Endothelial cell of umbilical vein (primary cell): ENCODE data around the gene SSTR5. TPM values are rescaled to one million over a fixed set of nuclear protein-coding genes. Genes with fewer than 3 reads are reported as not detected.

Source experiments
- BruUV-seq: library from RNA; stranded (reverse); fragments of 400-500 nt; replicated peaks from 2 replicates; lab custom pipeline; 2021; lab: Mats Ljungman, UMichigan
- CTCF ChIA-PET: fragments of 300-600, 350-600 bp; sonication (Branson Sonifier 250); formaldehyde crosslinking; loops from one replicate; lab custom pipeline; 2021; ENCODE audit warnings: antibody characterized with exemption, inconsistent platforms; lab: Charles Lee
- POLR2A ChIA-PET: fragments of 300-600, 350-600 bp; sonication (Branson Sonifier 250); formaldehyde crosslinking; loops from one replicate; lab custom pipeline; 2021; ENCODE audit warnings: antibody characterized with exemption, inconsistent platforms; lab: Charles Lee
- DNase-seq: peaks from one replicate; pipeline ENCODE4 v3.0.0-alpha.2; 2011; ENCODE audit warnings: low read depth, low spot score
- FAIRE-seq: peaks from 2 replicates; lab custom pipeline; 2011; peaks lifted over from hg19 to GRCh38; lab: Jason Lieb, UNC
- H2AFZ ChIP-seq: 2 replicates; pipeline ENCODE4 v1.6.0; 2012; ENCODE audit warnings: low read depth, low read length, control low read depth, inconsistent platforms
- H3K27ac ChIP-seq: 2 replicates; pipeline ENCODE4 v1.5.1; 2011; ENCODE audit warnings: low read depth, mild to moderate bottlenecking, control low read depth, low read length, moderate library complexity; ENCODE audit not compliant: insufficient read depth
- H3K27me3 ChIP-seq, 2 experiments: 2 replicates each; pipeline versions ENCODE4 v1.6.0 to v1.6.1; 2011; ENCODE audit warnings: low read length in 2 of 2, mixed read lengths in 1 of 2; ENCODE audit not compliant: control insufficient read depth in 2 of 2, insufficient read depth in 2 of 2
- H3K36me3 ChIP-seq, 2 experiments: 2 replicates in 1 of 2; 3 replicates in 1 of 2; pipeline ENCODE4 v1.5.1; 2011; ENCODE audit warnings: low read length in 2 of 2, mild to moderate bottlenecking in 1 of 2, moderate library complexity in 1 of 2; ENCODE audit not compliant: control insufficient read depth in 2 of 2, insufficient read depth in 2 of 2; ENCODE audit errors: extremely low read depth in 1 of 2
- H3K4me1 ChIP-seq: 3 replicates; pipeline ENCODE4 v1.5.1; 2011; ENCODE audit warnings: mild to moderate bottlenecking, low read length; ENCODE audit not compliant: control insufficient read depth, insufficient read depth; ENCODE audit errors: extremely low read depth
- H3K4me2 ChIP-seq: 2 replicates; pipeline ENCODE4 v1.6.1; 2011; ENCODE audit warnings: low read length, control low read depth, mixed read lengths; ENCODE audit not compliant: insufficient read depth
- H3K4me3 ChIP-seq, 3 experiments: fragments of 200-600 bp in 1 of 3; sonication (generic), shearing (Covaris generic) in 1 of 3; replicated peaks in 1 of 3; 2 replicates each; pipeline ENCODE4 v1.5.1; 2011 to 2016; ENCODE audit warnings: control low read depth in 3 of 3, low read length in 3 of 3, mild to moderate bottlenecking in 2 of 3, inconsistent platforms in 1 of 3, low read depth in 1 of 3, moderate library complexity in 1 of 3; ENCODE audit not compliant: insufficient read depth in 1 of 3
- H3K79me2 ChIP-seq: 2 replicates; pipeline ENCODE4 v1.6.0; 2012; ENCODE audit warnings: low read length, inconsistent platforms; ENCODE audit not compliant: control insufficient read depth, insufficient read depth
- H3K9ac ChIP-seq: replicated peaks from 2 replicates; pipeline ENCODE3; 2011; ENCODE audit warnings: low read length, control low read depth; ENCODE audit not compliant: insufficient read depth; ENCODE audit errors: extremely low read depth
- H3K9me1 ChIP-seq: replicated peaks from 3 replicates; pipeline ENCODE4 v1.6.0; 2011; ENCODE audit warnings: mild to moderate bottlenecking, low read length; ENCODE audit not compliant: control insufficient read depth, insufficient read depth; ENCODE audit errors: extremely low read depth
- H3K9me3 ChIP-seq: replicated peaks from 2 replicates; pipeline ENCODE4 v1.5.1; 2012; ENCODE audit warnings: low read length, inconsistent platforms; ENCODE audit not compliant: control insufficient read depth, insufficient read depth
- H4K20me1 ChIP-seq: replicated peaks from 2 replicates; pipeline ENCODE3; 2011; ENCODE audit warnings: mild to moderate bottlenecking, low read length; ENCODE audit not compliant: control insufficient read depth, insufficient read depth; ENCODE audit errors: extremely low read depth
- EZH2 ChIP-seq: IDR thresholded peaks from 2 replicates; pipeline ENCODE4 v1.6.1; 2012; ENCODE audit warnings: borderline replicate concordance, low read depth, mild to moderate bottlenecking, moderate library complexity, low read length, inconsistent platforms; ENCODE audit not compliant: severe bottlenecking
- FOS ChIP-seq: IDR thresholded peaks from 2 replicates; pipeline ENCODE4 v1.6.1; 2011; ENCODE audit warnings: mild to moderate bottlenecking, low read length, moderate library complexity, borderline replicate concordance; ENCODE audit not compliant: insufficient read depth
- GATA2 ChIP-seq: IDR thresholded peaks from 2 replicates; pipeline ENCODE4 v1.7.0; 2011; ENCODE audit warnings: low read depth, mild to moderate bottlenecking, moderate library complexity, mixed read lengths, low read length; ENCODE audit not compliant: insufficient read length, insufficient read depth
- JUN ChIP-seq: IDR thresholded peaks from 2 replicates; pipeline ENCODE4 v1.6.1; 2011; ENCODE audit warnings: borderline replicate concordance, low read depth; ENCODE audit not compliant: insufficient read length, insufficient read depth
- MAX ChIP-seq: IDR thresholded peaks from 2 replicates; pipeline ENCODE4 v1.6.1; 2011; ENCODE audit not compliant: insufficient read depth, insufficient read length
- MYC ChIP-seq: IDR thresholded peaks from one replicate; pipeline ENCODE4 v1.6.1; 2011; ENCODE audit warnings: mild to moderate bottlenecking, low read depth, low read length
- POLR2A ChIP-seq: IDR thresholded peaks from 2 replicates; pipeline ENCODE4 v1.6.1; 2012; ENCODE audit warnings: low read depth, mild to moderate bottlenecking, control low read depth, low read length
- POLR2AphosphoS5 ChIP-seq: IDR thresholded peaks from 2 replicates; pipeline ENCODE4 v1.6.1; 2012; ENCODE audit warnings: low read depth, mild to moderate bottlenecking, control low read depth, low read length, moderate library complexity; ENCODE audit not compliant: insufficient read depth
- dilution Hi-C: fragments of 300-500 bp; cut with MboI; formaldehyde crosslinking; loops from one replicate; pipeline ENCODE4 v1.15.0; 2019; ENCODE audit warnings: low sequenced_read_pairs; ENCODE audit not compliant: extremely low pct_ligation_motif_present
- intact Hi-C: fragments of 100-400 bp; cut with micrococcal nuclease; formaldehyde crosslinking; loops from one replicate; pipeline ENCODE4 v1.10.0; 2022
- polyA plus RNA-seq, 4 experiments: library from polyadenylated mRNA; depleted of rRNA in 3 of 4; stranded (reverse) in 3 of 4; unstranded in 1 of 4; fragments of >200 nt; gene quantifications; 2 replicates each; pipeline versions ENCODE4 v1.2.1 to v1.2.3, GENCODE V29; 2011 to 2012; ENCODE audit warnings: missing spikeins in 1 of 4
- total RNA-seq: library from RNA; stranded (reverse); gene quantifications from 2 replicates; pipeline ENCODE4 v1.2.3, GENCODE V29; 2021
- TF ChIP-seq, protein P1 (sequence below), 2 donors: IDR thresholded peaks; 1 replicate in 1 of 2; 2 replicates in 1 of 2; pipeline ENCODE4 v1.5.1; 2011; ENCODE audit warnings: low read length in 2 of 2, mild to moderate bottlenecking in 2 of 2, moderate library complexity in 2 of 2, control low read depth in 1 of 2, inconsistent platforms in 1 of 2, low read depth in 1 of 2; ENCODE audit not compliant: insufficient read depth in 1 of 2; ENCODE audit errors: extremely low read depth in 1 of 2

SSTR5 gene
- total and polyA plus RNA-seq, 2 donors (not counting 3 experiments of a cell fraction or from before 2014, with no cell fraction given) = 0.24 to 0.52 TPM

DNA sequence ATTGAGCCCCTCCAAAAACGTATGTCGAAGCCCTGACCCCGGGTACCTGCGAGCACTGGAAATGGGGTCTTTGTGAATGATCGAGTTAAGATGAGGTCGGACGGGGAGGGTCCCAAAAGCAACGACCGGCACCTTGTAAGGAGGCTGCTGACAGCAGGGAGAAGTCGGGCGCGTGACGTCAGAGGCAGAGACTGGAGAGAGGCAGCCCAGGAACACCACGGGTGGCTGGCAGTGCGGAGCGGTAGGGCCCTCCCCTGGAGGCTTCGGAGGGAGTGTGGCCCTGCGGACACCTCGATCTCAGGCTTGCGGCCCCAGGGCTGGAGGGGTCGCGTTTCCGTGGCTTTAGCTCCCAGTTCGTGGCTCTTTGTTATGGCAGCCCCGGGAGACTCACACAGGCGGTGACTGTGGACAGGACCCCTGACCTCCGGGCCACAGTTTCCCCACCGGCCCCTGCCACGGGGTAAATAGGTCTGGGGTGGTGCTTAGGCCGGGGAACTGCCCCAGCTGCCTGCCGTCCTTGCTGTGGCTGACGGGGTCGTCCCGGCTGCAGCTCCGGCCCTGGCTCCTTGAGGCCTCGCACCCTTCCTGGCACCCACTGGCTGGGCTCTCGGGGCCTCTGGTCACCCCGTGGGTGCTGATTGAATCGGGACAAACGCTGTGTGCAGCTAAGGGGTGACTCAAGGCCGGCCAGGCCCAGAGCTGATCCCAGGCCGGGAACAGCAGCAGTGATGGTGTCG is 10.6 kb upstream of the SSTR5 start:
- H2AFZ ChIP-seq = no peak overlapping the region
- H3K9ac ChIP-seq = no peak overlapping the region
- H3K9me1 ChIP-seq = no peaks in the 10 kb centered on the region
- H3K4me2 ChIP-seq = no peak overlapping the region
- no peak overlapping the region for H3K4me3 ChIP-seq
- H3K27ac ChIP-seq = no peak overlapping the region
- no peaks in the 10 kb centered on the region for H3K4me1 ChIP-seq
- DNase-seq (no peak), FAIRE-seq (no peak)
- H3K9me3 ChIP-seq = no peaks in the 10 kb centered on the region
- POLR2A ChIA-PET = no interaction called here
- H3K27me3 ChIP-seq = peaks cover 2 to 5% of the 10 kb centered on the region in 2 experiments
- H3K79me2 ChIP-seq = no peaks in the 10 kb centered on the region
- no TSS peak for BruUV-seq
- intact Hi-C loops (no loop called here), dilution Hi-C loops (no loop called here)
- no peaks in the 10 kb centered on the region for H3K36me3 ChIP-seq
- TF ChIP-seq GATA2 (no peak), POLR2AphosphoS5 (no peak), JUN (no peak), FOS (no peak), POLR2A (no peak), MYC (no peak), EZH2 (no peak), MAX (no peak)
- TF ChIP-seq, protein P1, sequence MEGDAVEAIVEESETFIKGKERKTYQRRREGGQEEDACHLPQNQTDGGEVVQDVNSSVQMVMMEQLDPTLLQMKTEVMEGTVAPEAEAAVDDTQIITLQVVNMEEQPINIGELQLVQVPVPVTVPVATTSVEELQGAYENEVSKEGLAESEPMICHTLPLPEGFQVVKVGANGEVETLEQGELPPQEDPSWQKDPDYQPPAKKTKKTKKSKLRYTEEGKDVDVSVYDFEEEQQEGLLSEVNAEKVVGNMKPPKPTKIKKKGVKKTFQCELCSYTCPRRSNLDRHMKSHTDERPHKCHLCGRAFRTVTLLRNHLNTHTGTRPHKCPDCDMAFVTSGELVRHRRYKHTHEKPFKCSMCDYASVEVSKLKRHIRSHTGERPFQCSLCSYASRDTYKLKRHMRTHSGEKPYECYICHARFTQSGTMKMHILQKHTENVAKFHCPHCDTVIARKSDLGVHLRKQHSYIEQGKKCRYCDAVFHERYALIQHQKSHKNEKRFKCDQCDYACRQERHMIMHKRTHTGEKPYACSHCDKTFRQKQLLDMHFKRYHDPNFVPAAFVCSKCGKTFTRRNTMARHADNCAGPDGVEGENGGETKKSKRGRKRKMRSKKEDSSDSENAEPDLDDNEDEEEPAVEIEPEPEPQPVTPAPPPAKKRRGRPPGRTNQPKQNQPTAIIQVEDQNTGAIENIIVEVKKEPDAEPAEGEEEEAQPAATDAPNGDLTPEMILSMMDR (IDR thresholded peaks at IDR 0.05; ENCODE audit: extremely low read depth in 1 of 2, insufficient read depth in 1 of 2, low read depth in 1 of 2, low read length in 2 of 2) = no peak
- CTCF ChIA-PET = interaction anchor here (1.3 kb wide), 2 partner anchors 20 to 25 kb away, joined by 3 to 5 read pairs; no protein-coding TSS in a partner anchor
- H4K20me1 ChIP-seq = no peaks in the 10 kb centered on the region
